Stimulated activated CD4-positive, alpha-beta T cell treated with anti-CD3 and anti-CD28 coated beads, Interleukin-2, amount 100 ng/mL, for 24 hours (primary cell): ENCODE measurements around the gene ZNF846.
"Not testable (repeated sequence)": the region's sequence is repeated elsewhere in the genome, so short reads cannot be mapped to it uniquely, and the experiment has no call there.

Experiments
- DNase-seq, 2 donors: peaks; one replicate each; pipeline ENCODE4 v3.0.0-alpha.2; 2020

The ZNF846 gene

DNA sequence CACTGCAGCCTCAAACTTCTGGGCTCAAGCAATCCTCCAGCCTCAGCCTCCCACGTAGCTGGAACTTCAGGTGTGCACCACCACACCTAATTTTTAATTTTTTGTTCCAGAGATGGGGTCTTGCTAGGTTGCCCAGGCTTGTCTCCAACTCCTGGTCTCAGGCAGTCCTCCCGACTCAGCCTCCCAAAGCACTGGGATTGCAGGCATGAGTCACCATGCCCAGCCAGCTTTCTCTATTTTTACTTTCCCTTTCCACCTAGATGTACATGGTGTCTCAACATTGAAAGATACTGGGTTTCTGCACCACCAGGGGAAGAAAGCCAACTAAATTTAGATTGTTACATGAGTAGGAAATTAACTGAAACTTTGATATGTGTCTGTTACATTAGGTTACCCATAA is 13.8 kb upstream of the ZNF846 start:
- DNase-seq: no peak

DNA sequence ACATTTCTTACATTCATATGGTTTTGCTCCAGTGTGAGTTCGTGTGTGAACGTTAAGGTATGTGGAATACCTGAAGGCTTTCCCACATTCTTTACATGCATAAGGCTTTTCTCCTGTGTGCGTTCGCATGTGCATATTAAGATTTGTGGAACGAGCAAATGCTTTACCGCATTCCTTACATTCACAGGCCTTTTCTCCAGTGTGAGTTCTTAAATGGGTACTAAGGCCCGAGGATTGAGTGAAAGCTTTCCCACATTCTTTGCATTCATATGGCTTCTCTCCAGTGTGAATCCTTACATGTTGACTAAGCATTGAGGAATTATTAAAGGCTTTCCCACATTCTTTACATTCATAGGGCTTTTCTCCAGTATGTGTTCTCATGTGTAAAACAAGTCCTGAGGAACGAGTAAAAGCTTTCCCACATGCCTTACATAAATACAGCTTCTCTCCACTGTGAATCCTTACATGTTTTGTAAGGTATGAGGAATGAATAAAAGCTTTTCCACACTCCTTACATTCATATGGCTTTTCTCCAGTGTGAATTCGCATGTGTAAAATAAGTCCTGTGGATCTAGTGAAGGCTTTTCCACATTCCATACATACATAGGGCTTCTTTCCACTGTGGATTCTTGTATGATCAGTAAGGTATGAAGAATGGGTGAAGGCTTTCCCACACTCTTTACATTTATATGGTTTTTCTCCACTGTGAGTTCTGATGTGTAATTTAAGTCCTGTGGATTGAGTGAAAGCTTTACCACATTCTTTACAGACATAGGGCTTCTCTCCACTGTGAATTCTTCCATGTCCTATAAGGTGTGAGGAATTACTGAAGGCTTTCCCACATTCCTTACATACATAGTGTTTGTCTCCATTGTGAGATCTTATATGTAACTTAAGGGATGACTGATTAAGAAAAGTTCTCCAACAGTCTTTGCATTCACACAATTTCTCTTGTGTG is 10.7 kb downstream of the ZNF846 start:
- DNase-seq: no peak

DNA sequence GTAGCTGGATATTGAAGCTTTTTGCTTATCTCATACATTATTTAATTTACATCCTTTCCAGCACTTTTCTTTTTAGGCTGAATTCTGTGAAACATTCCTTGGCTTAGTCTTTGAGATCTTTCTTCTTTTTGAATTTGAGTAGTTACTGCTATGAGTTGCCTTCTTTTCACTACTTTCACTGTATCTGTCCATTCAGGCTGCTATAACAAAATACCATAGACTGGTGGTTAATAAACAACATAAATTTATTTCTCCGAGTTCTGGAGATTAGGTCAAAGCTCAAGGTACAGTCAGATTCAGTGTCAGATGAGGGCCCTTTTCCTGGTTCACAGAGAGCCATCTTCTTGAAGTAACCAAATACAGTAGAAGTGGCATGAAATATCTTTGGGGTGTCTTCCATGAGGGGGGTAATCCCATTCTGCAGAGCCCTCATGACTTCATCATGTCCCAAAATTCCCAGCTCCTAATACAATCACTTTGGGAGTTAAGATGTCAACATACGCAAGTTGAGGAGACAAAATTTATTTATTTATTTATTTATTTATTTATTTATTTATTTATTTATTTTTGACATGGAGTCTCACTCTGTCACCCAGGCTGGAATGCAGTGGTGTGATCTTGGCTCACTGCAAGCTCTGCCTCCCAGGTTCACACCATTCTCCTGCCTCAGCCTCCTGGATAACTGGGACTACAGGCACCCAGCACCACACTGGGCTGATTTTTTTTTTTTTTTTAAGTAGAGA is 15.7 kb downstream of the ZNF846 start:
- no peak for DNase-seq

DNA sequence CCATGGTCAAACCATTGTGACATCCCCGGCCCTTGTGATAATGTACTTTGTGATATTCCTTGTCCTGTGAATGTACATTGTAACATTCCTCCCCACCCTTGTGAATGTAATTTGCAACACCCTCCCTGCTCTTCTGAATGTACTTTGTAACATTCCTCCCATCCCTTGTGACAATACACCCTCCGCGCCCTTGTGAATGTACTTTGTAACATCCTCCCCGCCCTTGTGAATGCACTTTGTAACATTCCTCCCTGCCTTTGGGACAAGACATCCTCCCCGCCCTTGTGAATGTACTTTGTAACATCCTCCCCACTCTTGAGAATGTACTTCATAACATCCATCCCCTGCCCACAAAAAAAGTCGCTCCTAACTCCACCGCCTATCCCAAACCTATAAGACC is 17.1 kb downstream of the ZNF846 start:
- no peak for DNase-seq

DNA sequence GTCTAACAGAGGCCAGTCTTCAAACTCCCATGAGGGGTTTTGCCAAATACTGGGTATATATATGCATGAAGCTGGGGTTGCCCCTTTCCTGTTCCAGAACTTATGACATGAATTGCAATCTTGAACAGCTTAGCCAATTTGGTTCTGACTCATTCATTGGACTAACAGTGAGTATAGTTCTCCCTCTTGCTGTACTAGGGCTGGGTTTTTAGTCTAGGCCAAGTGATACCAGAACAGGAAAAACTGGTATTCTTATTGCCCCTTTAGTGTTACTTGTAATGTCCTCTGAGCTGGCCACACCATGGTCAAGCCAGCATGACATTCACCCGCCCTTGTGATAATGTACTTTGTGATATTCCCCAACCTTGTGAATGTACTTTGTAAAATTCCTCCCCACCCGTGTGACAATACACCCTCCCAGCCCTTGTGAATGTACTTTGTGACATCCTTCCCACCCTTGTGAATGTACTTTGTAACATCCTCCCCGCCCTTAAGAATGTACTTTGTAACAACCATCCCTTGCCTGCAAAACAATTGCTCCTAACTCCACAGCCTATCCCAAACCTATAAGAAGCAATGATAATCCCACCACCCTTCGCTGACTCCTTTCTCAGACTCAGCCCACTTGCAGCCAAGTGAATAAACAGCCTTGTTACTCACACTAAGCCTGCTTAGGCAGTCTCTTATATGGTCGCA is 26.9 kb downstream of the ZNF846 start:
- no peak for DNase-seq

DNA sequence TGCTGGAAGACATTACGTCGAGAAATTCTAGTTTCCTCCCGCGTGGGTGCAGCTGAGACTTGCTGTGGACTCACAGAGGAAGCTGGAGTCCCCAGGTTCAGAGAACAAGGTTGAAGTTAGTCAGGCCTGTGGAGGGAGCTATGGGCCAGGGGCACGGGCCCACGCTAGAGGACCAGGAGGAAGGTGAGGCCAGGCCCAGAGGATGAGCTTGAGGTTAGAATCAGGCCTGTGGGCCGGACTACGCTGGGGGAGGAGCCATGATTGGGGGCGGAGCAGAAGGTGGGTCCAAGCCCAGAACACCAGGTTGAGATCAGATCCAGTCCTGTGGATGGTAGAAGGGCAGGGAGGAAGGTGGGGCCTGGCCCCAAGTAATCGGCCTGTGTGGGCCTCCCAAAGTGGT is 32.6 kb downstream of the ZNF846 start:
- peak in 1 of 2 donors; percentile 2 for DNase-seq

DNA sequence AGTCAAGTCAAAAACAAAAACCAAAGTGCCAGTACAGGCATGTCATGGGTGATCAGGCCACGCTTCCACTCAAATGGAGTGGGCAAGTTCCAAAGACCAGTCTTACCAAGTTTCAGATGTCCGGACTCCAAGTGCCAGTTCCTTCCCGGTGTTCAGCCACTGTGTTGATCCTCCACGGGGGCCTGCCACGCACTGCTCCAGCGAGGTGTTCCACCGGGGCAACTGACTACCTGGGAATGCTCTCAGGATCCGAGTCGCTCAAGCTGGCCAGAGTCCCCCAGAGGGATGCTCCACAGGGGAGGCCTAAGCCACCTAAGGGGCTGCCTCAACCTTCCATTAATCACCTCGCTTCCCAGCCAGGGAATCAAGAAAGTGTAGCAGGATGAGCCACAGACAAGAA is 38.5 kb downstream of the ZNF846 start:
- DNase-seq: not testable (repeated sequence)

DNA sequence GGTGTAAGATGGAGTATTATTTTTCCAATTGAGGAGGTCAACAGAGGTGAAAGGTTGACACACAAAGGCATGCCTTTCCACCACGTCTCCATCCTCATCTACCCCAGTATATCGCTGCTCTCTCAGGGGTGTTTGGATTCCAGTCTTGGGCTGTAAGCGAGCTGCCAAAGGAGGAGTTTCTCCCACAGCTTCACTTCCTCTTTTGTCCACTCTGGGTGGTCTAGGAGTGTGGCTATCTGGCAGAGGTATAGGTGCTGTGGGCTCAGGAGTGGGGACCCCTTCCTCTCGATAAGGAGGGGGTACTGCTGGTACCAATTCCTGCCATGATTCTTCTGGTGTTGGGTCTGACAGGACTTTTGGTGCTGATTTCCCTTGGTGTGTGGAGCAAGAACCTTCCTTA is 39.4 kb downstream of the ZNF846 start:
- no peak for DNase-seq

DNA sequence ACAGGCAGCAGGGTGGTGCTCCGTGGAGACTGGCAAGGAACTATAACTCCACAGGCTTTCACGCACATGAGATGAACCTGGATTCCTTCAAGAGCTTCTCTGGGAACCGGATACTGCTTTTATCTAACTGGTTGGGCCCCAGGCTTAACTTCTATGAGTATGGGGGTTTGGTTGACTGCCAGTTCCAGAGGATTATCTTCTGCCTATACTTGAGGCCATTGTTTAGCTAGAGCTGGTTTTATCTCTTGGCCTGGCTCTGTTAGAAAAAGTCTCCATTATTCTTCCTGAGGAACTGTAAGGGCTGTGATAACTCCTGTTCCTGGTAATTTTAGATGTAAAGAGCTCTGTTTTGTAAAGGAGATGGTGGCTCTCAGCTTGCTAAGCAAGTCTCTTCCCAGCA is 40.9 kb downstream of the ZNF846 start:
- DNase-seq: no peak

DNA sequence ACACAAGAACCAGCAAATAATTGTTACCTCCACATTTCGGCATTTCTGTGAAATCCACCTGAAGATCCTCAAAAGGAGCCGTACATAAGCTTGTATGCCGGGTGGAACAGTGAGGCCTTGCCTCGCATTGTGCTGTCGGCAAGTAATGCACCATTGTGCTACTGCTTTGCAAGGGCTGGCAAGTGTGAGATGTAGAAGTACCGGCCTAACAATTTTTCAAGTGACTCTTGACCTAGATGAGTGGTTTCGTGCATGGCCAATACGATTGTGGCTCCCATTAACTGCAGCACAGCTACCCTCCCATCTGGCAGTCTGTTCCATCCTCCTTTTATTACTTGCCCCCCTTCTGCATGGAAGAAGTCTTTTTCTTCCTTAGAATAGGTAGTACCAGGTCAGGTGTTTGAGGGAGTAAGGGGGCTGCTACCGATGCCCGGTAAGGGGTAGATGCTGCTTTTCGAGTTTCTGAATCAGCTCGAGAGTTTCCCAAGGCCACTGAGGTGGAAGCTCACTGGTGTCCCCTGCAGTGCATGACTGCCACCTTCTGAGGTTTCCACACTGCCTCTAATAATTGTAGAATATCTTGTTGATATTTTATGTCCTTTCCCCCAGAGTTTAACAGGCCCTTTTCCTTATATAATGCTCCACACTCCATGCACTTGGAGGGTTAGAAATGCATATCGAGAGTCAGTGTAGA is 42.9 kb downstream of the ZNF846 start:
- DNase-seq: not testable (repeated sequence)

DNA sequence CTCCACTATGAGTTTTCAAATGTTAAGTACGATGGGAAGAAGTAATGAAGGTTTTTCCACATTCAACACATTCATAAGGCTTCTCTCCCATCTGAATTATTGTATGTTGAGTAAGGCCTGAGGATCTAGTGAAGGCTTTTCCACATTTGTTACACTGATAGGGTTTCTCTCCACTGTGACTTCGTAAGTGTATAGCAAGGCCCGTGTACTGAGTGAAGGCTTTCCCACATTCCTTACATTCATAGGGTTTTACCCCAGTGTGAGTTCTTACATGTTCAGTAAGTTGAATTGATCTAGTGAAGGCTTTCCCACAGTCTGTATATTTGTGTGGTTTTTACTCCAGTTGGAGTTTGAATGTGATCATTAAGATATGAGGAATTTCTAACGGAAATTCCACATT is 44.4 kb downstream of the ZNF846 start:
- DNase-seq: no peak

DNA sequence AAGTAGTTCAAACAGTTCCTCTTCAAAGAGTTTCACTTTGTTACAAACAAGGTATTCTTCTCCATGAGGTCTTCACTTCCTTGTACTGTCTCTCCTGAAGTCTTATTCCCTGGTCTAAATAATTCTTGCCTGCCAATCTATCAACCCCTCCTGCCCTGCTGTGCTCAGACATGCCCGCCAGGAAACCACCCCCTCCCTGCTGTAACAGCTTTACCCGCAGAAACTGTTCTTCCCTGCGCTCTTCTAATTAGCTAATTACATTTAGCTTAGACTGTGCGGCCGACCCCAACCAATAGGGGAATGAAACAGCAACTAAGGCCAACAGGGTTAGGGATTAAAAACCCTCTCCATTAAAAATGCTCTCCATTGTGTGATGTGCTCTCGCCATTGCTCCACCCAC is 46.7 kb downstream of the ZNF846 start:
- no peak for DNase-seq

DNA sequence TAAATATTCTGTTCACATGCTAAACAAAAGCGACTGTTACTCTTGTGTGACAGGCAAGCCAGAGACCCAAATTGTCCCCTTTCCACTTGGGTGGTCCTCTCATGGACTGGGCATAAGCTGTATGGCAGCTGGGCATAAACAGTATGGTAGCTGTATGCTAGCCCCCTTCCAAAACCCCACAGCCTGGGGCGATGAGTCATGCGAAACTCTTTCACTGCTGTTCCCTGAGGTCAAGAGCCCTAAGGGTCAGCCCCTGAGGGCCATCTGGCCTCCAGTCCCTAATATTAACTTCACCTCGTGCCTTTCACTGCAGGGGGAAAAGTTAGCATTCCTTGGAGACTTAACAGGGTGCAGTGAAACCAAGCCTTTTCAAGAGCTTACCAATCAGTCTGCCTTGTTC is 48.0 kb downstream of the ZNF846 start:
- DNase-seq: no peak

DNA sequence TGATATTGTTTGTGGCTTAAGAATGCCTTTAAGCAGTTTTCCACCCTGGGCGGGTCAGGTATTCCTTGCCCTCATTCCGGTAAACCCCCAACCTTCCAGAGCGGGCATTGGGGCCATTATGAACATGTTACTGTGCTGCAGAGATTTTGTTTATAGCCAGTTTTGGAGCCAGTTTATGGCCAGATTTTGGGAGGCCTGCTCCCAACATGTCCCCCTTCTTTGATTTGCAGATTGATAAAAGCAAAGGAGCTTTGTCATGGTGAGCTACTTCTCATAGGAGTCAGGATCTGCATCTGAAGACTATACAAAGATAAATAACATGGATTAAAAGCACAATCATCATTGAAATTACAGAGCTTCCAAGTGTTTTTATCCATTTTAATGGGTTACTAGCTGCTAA is 56.7 kb downstream of the ZNF846 start:
- no peak for DNase-seq

DNA sequence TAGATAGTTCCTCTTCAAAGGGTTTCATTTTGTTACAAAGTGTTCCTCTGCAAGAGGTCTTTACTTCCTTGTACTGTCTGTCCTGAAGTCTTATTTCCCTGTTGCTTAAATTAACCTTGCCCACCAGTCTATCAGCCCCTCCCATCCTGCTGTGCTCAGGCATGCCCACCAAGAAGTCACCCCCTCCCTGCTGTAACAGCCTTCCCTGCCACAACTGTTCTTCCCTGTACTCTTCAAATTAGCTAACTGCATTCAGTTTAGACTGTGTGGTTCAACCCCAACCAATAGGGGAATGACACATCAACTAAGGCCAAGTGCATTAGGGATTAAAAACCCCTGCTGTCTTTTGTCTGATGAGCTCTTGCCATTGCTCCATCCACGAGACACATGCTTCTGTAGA is 59.2 kb downstream of the ZNF846 start:
- DNase-seq: no peak

DNA sequence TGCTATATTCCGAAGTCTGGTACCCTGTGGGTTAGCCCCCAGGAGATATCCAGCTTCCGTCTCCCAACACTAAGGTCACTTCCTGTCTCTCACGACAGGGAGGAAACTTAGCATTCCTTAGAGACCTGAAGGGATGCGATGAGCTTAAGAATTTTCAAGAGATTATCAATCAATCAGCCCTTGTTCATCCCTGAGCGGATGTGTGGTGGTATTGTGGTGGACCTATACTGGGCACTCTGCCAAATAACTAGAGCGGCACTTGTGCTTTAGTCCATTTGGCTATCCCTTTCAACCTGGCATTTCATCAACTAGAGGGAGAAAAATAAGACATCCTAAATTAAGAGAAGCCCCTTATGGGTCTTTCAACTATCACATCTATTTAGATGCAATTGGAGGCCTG is 62.7 kb downstream of the ZNF846 start:
- DNase-seq: no peak

DNA sequence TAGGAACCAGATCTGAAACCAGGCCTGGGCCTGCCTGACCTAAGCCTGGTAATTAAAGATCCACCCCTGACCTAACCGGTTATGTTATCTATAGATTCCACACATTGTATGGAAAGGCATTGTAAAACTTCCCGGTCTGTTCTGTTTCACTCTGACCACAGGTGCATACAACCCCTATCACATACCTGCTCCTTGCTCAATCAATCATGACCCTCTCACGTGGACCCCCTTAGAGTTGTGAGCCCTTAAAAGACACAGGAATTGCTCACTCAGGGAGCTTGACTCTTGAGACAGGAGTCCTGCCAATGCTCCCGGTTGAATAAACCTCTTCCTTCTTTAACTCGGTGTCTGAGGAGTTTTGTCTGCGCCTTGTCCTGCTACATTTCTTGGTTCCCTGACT is 66.4 kb downstream of the ZNF846 start:
- DNase-seq: no peak
